Measurements from ENCODE around the gene APOM.

APOM gene

DNA sequence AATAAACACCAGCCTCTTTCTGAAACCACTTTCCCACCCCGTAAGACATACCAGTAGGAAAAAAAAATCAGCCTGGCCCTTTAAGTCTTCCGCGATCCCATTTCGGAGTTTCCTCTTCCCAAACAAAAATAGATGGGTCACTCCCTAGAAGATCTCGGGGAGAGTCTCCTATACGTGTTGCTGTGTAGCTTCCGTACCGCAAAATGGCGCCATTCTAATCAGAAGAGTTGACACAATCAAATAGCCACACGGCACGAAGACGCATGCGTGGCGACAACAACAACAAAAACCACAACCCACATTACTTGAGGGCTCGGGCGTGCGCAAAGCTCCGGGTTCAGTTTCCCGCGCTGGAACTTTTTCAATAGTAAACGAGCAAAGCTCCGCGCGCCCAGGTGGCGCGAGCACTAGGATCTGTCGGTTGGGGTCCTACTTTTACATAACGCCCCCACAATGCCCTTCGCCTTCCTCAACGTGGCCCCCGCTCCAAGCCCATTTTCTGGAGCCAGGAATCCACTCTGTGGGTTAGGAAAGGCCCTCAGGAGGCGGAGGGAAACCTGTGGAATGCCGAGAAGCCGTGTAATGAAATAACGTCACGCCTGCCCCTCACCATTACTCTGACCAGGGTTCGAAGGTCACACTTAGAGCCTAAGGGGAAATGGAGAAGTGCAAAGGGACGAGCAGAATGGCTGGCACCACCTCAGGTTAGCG, 9.3 kb downstream of the APOM start, which contains the start of gene GPANK1 (continued):
- TF ChIP-seq, protein P1, sequence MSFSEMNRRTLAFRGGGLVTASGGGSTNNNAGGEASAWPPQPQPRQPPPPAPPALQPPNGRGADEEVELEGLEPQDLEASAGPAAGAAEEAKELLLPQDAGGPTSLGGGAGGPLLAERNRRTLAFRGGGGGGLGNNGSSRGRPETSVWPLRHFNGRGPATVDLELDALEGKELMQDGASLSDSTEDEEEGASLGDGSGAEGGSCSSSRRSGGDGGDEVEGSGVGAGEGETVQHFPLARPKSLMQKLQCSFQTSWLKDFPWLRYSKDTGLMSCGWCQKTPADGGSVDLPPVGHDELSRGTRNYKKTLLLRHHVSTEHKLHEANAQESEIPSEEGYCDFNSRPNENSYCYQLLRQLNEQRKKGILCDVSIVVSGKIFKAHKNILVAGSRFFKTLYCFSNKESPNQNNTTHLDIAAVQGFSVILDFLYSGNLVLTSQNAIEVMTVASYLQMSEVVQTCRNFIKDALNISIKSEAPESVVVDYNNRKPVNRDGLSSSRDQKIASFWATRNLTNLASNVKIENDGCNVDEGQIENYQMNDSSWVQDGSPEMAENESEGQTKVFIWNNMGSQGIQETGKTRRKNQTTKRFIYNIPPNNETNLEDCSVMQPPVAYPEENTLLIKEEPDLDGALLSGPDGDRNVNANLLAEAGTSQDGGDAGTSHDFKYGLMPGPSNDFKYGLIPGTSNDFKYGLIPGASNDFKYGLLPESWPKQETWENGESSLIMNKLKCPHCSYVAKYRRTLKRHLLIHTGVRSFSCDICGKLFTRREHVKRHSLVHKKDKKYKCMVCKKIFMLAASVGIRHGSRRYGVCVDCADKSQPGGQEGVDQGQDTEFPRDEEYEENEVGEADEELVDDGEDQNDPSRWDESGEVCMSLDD (tag by site-specific recombination; IDR thresholded peaks at IDR 0.05): peak; percentile 81
- TF ChIP-seq, protein P2, sequence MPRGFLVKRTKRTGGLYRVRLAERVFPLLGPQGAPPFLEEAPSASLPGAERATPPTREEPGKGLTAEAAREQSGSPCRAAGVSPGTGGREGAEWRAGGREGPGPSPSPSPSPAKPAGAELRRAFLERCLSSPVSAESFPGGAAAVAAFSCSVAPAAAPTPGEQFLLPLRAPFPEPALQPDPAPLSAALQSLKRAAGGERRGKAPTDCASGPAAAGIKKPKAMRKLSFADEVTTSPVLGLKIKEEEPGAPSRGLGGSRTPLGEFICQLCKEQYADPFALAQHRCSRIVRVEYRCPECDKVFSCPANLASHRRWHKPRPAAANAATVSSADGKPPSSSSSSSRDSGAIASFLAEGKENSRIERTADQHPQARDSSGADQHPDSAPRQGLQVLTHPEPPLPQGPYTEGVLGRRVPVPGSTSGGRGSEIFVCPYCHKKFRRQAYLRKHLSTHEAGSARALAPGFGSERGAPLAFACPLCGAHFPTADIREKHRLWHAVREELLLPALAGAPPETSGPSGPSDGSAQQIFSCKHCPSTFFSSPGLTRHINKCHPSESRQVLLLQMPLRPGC (tag by site-specific recombination; IDR thresholded peaks at IDR 0.05): peak; percentile 55; the same call in 1 of the 2 replicates
- TF ChIP-seq, protein P3, sequence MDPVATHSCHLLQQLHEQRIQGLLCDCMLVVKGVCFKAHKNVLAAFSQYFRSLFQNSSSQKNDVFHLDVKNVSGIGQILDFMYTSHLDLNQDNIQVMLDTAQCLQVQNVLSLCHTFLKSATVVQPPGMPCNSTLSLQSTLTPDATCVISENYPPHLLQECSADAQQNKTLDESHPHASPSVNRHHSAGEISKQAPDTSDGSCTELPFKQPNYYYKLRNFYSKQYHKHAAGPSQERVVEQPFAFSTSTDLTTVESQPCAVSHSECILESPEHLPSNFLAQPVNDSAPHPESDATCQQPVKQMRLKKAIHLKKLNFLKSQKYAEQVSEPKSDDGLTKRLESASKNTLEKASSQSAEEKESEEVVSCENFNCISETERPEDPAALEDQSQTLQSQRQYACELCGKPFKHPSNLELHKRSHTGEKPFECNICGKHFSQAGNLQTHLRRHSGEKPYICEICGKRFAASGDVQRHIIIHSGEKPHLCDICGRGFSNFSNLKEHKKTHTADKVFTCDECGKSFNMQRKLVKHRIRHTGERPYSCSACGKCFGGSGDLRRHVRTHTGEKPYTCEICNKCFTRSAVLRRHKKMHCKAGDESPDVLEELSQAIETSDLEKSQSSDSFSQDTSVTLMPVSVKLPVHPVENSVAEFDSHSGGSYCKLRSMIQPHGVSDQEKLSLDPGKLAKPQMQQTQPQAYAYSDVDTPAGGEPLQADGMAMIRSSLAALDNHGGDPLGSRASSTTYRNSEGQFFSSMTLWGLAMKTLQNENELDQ (tag by site-specific recombination; IDR thresholded peaks at IDR 0.05; ENCODE audit: low read depth): no peak
- TF ChIP-seq ZNF350 (tag by site-specific recombination; IDR thresholded peaks at IDR 0.05): no peak
- TF ChIP-seq ZNF248 (tag by site-specific recombination; IDR thresholded peaks at IDR 0.05): no peak
- 0 out of 2 replicates have a peak, but pooled peaks have one; percentile 34 for TF ChIP-seq ZFP37 (tag by site-specific recombination; IDR thresholded peaks at IDR 0.05)

DNA sequence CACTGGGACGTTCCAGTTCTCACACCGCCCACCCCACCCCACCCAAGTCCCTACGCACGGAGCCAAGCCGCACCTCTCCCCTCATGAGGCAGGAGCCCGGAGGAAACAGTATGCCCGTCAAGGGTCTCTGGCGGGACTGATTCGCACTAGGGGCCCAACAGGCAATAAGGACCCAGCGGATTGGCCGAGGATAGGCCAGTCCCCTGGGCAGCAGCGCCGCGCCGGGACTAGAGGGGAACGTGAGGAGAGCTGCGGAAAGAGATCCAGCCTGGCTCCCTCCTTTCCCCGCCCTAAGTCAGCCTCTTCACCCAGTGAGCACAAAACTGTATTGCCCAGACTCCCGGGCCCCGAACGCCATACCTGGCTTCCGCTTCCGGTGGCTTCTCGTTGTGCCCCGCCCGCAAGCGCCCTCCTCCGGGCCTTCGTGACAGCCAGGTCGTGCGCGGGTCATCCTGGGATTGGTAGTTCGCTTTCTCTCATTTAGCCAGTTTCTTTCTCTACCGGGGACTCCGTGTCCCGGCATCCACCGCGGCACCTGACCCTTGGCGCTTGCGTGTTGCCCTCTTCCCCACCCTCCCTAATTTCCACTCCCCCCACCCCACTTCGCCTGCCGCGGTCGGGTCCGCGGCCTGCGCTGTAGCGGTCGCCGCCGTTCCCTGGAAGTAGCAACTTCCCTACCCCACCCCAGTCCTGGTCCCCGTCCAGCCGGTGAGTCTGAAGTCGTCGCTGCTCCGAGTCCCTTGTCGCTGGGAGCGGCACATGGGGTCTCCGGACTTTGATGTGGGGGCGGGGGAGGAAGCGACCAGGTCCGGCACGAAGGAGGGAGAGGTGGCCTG, 10.0 kb downstream of the APOM start, which contains the start of gene CSNK2B:
Gene CSNK2B, plus strand, starts transcription at position 580 of the 836 bp plus-strand sequence. CDS start 752 bp downstream, outside the sequence.
- Histone ChIP-seq H3K9me3 (ENCODE audit: control insufficient read depth, insufficient read depth, low read depth, low read length) (no peaks in the 10 kb centered on the region), H3K4me1 (ENCODE audit: control insufficient read depth, insufficient read depth, low read length) (peaks cover 6% of the 10 kb centered on the region; the same call in 1 of the 2 replicates), H3K4me3 (ENCODE audit: low read depth, low read length) (peak within 1 kb of the TSS; percentile 92), H3K27ac (ENCODE audit: extremely low read depth, low read depth, low read length) (peak within 1 kb of the TSS; percentile 92), H3K36me3 (ENCODE audit: control insufficient read depth in 2 of 2, insufficient read depth in 1 of 2, low read length in 2 of 2) (peaks cover 30 to 64% of the 10 kb centered on the region in 2 experiments)
- ChIA-PET CTCF (interaction anchor here (1.0 to 1.6 kb wide), 4 partner anchors 10 to 73 kb away, joined by 3 to 8 read pairs (median 4); partner anchors contain the start of genes APOM and LY6G5C), POLR2A (interaction anchor here (0.6 to 7.4 kb wide), 22 partner anchors 8 to 1652 kb away, joined by 3 to 180 read pairs (median 6); partner anchors contain the start of genes APOM, BAG6, DDX39B and DXO)
- TF ChIP-seq ZNF214 (tag by site-specific recombination; IDR thresholded peaks at IDR 0.05; ENCODE audit: borderline replicate concordance): no peak
- TF ChIP-seq ZNF544 (tag by site-specific recombination; IDR thresholded peaks at IDR 0.05): no peak
- TF ChIP-seq, protein P4, sequence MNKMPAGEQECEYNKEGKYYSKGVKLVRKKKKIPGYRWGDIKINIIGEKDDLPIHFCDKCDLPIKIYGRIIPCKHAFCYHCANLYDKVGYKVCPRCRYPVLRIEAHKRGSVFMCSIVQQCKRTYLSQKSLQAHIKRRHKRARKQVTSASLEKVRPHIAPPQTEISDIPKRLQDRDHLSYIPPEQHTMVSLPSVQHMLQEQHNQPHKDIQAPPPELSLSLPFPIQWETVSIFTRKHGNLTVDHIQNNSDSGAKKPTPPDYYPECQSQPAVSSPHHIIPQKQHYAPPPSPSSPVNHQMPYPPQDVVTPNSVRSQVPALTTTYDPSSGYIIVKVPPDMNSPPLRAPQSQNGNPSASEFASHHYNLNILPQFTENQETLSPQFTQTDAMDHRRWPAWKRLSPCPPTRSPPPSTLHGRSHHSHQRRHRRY (tag by site-specific recombination; IDR thresholded peaks at IDR 0.05): no peak
- no peak for TF ChIP-seq ZFP3 (tag by site-specific recombination; IDR thresholded peaks at IDR 0.05; ENCODE audit: low read depth)
- TF ChIP-seq, protein P5, sequence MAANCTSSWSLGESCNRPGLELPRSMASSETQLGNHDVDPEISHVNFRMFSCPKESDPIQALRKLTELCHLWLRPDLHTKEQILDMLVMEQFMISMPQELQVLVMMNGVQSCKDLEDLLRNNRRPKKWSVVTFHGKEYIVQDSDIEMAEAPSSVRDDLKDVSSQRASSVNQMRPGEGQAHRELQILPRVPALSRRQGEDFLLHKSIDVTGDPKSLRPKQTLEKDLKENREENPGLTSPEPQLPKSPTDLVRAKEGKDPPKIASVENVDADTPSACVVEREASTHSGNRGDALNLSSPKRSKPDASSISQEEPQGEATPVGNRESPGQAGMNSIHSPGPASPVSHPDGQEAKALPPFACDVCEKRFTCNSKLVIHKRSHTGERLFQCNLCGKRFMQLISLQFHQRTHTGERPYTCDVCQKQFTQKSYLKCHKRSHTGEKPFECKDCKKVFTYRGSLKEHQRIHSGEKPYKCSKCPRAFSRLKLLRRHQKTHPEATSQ (tag by site-specific recombination; IDR thresholded peaks at IDR 0.05): 0 out of 2 replicates have a peak, but pooled peaks have one; percentile 57
- no peak for TF ChIP-seq ZNF621 (tag by site-specific recombination; IDR thresholded peaks at IDR 0.05)
- no peak; the same call in 1 of the 2 replicates for TF ChIP-seq SCRT1 (tag by site-specific recombination; IDR thresholded peaks at IDR 0.05; ENCODE audit: borderline replicate concordance)
- TF ChIP-seq ZNF223 (tag by site-specific recombination; IDR thresholded peaks at IDR 0.05): no peak
- no peak for TF ChIP-seq ZSCAN16 (tag by site-specific recombination; IDR thresholded peaks at IDR 0.05)
- TF ChIP-seq, protein P6, sequence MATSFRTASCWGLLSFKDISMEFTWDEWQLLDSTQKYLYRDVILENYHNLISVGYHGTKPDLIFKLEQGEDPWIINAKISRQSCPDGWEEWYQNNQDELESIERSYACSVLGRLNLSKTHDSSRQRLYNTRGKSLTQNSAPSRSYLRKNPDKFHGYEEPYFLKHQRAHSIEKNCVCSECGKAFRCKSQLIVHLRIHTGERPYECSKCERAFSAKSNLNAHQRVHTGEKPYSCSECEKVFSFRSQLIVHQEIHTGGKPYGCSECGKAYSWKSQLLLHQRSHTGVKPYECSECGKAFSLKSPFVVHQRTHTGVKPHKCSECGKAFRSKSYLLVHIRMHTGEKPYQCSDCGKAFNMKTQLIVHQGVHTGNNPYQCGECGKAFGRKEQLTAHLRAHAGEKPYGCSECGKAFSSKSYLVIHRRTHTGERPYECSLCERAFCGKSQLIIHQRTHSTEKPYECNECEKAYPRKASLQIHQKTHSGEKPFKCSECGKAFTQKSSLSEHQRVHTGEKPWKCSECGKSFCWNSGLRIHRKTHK (tag by site-specific recombination; IDR thresholded peaks at IDR 0.05): no peak
- TF ChIP-seq, protein P3 (tag by site-specific recombination; IDR thresholded peaks at IDR 0.05; ENCODE audit: low read depth): no peak
- TF ChIP-seq ZIC2 (tag by site-specific recombination; IDR thresholded peaks at IDR 0.05): no peak
- TF ChIP-seq YY1 (tag by site-specific recombination; IDR thresholded peaks at IDR 0.05): peak; percentile 22; the same call in 1 of the 2 replicates
- no peak for TF ChIP-seq ZNF629 (tag by site-specific recombination; IDR thresholded peaks at IDR 0.05)

All from HEK293 (cell line).